GM18861 (cell line): ENCODE measurements around the gene NRXN3.

ENCODE experiments used
- ATAC-seq: cut with Tn5 transposase; IDR thresholded peaks from one replicate; pipeline ENCODE4 v1.9.1; 2021; ENCODE audit not compliant: unreplicated experiment

NRXN3 gene

DNA sequence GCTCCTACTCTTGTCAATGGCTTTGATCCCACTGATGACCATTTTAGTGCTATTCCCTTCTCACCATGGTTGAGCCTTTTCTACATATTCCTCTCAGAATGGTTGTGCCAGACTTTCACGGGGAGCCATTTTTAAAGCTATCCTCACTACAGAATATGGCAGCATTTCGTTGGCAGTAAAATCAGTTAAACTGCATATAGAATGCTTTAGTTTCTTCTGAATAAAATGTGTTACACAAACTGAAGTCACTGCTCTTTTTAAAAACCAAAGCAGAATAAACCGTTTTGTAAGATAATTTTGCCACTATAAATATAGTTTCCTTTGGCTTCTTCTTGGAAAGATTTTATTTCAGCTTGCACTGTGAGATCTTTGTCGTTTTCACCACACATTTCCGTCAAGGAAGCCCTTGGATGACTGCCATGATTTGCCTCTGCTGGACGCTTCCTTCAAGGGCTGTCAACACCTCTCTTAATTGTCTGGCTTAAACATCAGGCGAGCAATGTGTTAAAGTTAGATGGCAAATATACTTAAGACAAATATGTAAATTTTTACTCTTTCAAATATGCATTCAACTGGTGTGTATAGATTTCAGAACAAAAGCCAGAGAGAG is 1416.9 kb downstream of the NRXN3 start:
- no peak for ATAC-seq

DNA sequence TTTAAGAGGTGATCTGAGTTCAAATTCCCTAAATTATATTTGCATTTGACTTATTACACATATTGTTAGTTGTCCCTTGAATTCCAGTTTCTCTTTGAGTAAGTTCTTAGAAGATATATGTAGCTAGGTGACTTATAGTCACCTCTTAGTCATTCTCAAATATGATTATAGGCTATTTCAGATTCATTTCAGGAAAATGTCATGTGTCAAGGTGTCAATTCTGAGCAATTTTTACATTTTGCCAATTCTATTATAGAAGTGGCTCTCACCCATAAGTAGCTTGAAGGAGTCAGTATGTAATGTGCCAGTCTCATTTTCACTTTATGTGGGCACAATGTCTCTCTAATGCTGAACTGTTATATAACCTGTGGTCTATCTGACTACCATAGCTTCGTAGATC is 1417.7 kb downstream of the NRXN3 start:
- ATAC-seq: no peak

DNA sequence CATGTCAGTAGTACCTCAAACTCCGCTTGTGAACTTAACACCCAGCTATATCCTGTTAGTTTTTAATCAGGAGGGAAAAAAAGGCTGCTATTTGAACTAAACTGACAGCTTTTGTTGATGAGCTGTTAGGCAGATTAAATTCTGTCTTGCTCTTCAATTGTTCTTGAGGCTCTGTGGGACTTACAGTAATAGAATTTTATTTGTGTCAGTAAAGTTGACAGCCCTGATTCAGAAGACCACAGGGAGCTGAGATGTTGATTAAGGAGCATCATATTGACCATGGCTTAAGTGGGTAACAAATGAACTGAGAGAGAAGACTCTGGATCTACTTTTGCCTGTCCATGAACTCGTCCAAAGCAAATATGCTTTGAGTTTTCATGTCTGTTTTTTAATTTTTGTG is 1418.2 kb downstream of the NRXN3 start:
- no peak for ATAC-seq

DNA sequence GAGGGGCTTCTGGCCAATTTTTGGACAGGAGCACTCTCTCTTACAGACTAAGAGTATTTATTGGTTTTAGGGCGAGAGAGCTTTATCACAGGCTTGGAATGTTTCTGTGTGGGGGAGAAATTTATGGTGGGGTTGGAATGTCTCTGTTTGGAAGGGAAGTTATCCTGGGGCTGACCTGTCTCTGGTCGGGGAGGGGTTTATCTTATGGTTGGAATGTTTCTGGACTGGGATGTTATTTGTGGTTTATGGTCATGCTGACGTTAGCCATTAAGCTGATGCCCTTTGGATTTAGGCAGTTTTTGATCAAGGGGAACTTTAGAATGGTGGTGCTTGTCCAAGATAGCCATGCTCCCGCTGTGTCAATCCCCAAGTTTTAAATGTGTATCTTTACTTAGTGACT is 1426.4 kb downstream of the NRXN3 start:
- ATAC-seq: no peak

DNA sequence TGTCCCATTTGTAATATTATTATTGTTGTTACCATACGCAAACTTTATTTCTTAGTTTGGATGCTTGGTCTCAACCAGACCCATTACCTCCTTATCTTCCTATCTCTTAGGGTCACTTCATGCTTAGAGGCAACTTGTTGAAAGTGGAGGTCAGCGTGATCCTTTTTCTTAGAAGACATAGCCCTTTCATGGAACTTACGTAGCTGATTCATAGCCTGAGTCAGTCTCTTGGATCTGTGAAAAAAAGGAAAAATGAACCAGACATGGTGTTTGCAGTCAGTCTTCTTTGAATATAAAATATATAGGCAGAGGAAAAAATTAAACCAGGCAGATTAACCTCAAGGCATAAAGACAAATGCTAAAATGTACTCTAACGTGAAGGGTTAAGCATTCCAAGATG is 1427.4 kb downstream of the NRXN3 start:
- no peak for ATAC-seq

DNA sequence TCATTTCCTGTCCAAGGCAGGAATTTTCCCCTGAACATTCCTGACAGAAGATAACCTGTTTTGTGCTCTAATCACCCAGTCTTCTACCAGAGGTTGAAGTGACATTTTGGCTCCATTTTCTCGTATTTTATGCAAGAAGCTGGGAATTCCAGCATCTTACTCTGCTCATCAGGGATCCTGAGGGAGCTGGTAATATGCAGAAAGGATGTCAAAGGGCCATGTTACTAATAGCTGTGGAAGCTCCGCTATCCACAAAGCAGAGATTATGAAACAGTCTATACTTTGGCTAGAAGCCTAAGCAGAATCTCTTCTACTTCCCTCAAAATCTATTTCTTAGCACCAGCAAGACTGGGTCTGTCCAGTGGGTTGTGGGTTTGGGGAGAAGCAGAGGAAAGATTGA is 1428.2 kb downstream of the NRXN3 start:
- no peak for ATAC-seq

DNA sequence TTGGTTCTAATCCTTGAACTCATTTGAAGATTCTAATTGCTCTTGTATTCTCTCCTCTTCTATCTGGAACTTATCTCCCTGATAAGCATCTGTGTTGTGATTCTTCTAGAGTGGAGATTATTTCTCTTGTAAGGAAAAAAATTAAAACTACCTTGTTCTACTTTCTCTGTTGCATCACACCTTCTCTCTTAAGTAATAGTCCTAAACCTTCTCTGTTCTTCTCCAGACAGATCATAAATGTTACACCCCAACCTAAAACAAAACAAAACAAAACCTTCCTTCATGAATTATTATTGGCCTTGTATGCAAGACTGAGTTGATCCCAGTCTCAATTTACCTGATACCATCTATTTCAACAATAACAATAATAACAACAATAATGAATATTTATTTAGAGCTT is 1429.1 kb downstream of the NRXN3 start:
- no peak for ATAC-seq

DNA sequence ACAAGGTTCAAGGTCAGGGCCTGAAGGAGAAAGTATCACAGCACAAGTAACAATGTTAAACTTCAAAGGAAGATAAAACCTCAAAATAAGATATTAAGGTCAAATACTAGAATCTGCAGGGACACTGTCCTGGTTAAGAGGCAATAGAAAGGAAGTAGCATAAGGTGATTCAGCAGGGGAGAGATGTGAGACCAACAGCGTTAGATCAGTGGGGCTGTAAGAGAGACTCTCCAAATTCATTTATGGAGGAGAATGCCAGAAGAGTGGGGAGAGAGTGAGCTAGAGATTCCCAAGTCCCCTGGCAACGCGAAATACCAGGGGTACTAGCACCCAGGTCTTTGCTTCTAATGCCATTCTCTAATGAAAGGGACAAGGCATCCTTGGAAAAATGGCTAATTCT is 1430.2 kb downstream of the NRXN3 start:
- ATAC-seq: no peak

DNA sequence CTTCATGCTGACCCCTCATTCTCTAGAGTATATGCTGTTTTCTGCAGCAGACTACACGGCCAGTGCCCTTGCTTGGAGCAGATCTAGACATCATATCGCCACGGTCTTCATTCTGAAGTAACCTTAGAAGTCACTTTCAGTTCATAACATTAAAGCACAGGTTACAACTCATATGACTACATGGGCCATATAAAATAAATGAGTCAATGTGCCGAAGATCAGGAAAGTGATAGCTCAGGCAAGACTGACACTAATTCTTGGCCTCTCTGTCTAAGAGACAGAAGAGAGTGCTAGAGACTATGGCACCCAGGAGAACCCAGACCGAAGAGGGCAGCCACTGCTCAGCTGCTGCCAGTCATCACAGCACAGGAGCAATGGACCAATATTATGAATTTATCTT is 1431.4 kb downstream of the NRXN3 start:
- no peak for ATAC-seq

DNA sequence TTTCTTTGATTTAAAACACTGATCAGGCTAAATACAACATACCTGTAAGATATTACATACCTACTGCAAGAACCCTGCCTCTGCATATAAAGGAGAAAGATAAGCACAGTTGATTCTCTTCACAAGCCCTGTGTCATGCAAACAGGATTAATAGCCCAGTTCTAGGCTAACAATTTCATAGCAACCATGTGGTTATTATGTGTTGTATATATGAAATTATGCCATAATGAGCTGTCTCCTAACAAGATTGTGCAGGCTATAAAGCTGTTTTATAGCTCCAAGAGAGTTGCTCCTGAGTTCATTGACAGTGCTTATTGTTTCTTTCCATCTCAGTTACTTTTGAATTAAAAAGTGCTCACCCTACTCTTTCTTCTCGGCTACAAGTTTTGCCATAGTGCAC is 1431.9 kb downstream of the NRXN3 start:
- no peak for ATAC-seq

DNA sequence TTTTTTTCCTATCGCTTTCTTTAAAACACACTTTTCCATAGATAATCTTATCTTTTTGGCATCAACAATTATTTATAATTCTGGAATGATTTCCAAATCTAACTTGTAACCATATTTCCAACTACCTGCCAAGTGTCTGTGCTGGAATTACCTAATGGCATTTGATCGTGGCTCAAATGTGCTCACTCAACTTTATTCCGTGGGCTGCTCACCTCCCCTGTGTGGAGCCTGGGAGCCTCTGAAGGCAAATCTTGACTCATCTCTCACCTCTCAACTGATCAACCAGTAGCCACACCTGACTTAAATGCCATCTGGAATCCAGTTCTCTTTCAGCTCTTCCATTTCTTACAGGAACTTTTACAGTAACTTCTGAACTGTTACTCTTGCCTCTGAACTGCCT is 1432.6 kb downstream of the NRXN3 start:
- ATAC-seq: no peak

DNA sequence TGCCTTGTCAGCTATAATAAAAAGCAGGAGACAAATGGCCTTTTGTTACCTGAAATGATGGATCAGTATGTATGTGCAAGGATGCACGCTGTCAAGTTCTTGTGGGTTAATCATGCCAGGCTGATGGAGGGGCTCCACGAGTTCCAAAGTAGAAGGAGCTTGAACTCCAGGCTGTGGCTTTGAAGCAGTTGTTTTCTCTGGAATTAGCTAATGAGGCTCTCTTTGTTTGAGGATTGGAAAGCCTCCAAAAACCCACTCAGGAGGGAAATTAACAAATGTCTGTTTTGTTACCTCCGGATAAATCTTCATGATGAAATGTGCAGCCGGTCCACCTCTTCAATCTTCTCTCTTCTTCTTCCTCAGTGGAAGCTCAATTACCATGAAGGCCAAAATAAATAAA is 1435.7 kb downstream of the NRXN3 start:
- no peak for ATAC-seq

DNA sequence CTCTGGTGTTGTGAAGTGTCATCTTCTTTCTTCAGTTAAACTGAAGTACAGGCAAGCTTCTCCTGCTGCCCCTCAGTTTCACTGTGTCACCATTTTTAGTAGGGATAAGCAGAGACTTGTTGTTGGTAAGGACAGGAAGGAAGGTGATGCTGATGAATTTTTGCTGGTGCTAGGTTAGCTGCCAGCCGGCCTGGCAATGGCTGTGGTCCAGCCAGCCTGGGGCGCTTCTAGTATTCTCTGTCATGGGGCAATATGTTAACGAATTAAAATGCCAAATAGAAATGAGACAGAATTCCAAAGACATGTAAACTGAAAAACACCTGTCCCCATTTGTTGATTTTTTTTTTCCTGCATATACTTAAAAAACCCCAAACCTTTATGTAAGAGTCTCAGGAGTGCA is 1438.3 kb downstream of the NRXN3 start:
- no peak for ATAC-seq

DNA sequence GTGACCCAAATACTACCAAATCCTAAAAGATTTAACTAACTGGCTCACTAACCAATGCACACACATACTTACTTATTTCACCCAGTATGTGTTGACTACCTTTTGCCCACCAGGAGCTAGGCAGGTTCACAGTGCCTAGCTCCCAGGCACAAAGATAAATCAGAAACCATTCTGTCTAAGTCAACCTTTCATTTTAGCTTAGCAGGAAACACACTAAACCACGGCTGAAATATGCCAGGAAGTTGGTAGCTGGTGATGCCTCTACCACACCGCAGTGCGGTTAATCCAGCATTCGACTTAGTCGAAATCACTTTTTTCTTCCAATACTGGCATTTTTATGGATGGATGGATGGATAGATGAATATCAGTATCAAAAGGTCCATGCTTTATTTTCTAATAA is 1443.5 kb downstream of the NRXN3 start:
- ATAC-seq: no peak

DNA sequence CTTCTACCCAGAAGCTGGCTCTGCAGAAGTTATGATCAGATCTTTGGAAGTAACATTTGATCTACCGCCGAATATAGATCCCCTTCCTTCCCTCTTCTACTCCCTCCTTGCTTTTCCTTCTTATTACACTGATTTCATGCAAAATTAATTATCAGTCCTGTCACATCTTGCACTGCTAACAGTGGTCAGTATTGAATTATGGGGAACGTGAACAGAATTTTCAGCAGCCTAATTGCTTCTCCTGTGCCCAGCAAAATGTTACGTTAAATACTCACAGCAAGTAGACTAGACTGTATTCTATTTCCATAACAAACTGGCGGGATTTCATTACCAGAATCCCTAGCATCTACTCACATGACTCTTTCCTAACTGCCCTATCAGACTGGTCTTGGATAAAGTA is 1444.3 kb downstream of the NRXN3 start:
- ATAC-seq: no peak

DNA sequence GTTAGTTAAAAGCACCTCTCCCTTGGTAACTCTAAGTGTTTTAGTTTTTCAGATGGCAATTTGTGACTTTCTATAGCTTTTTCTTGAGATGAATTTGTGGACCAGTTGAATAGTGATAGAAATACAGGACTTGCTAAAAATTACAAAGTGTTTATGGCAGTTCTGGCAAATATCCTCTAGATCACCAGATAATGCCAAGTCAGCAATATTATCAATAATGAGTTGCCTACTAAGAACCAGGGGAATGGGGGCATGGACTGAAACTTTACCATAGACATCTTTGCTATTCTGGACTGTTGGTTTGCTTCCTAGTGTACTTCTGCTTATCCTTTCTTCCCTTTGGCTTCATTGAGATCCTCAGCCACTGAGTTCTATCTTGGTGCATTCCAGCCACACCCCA is 1456.9 kb downstream of the NRXN3 start:
- ATAC-seq: no peak

DNA sequence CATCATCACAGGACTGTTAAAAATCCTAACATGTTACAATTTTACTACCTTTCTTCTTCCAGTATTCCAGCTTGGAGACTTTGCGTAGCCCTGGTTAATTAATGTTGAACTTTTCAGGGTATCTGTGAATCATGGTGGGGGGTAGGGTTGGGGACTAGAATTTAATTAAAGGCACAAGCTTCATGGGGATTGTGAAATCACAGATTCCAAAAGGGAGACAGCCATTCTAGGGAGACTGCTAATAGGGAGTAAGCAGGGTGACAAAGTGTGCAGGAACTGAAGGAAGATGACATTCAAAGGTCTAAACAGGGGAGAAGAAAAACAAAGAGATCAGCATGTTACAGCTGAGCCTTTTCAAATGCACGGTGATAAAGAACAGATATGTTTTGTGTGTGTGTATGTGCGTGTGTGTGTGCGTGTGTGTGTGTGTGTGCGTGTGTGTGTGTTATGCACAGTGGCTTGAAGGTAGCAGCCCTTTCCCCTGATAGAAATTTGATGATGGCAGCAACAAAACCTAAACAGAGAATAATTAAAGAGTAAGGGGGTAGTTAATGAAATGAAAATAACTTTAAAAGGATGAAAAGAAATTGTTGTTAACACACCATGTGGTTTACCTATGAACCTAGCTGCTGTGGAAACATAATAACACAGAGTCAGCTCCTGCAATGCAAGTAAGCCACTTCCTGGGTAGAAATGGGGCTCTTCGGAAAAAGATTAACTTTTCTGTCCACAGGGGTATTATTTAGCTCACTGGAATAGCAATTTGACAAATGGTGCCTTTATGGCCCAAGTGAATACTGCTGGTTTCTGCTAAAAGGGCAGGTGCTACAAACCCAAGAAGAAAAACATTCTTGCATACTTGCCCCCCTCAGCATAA is 1459.5 kb downstream of the NRXN3 start:
- ATAC-seq: no peak

DNA sequence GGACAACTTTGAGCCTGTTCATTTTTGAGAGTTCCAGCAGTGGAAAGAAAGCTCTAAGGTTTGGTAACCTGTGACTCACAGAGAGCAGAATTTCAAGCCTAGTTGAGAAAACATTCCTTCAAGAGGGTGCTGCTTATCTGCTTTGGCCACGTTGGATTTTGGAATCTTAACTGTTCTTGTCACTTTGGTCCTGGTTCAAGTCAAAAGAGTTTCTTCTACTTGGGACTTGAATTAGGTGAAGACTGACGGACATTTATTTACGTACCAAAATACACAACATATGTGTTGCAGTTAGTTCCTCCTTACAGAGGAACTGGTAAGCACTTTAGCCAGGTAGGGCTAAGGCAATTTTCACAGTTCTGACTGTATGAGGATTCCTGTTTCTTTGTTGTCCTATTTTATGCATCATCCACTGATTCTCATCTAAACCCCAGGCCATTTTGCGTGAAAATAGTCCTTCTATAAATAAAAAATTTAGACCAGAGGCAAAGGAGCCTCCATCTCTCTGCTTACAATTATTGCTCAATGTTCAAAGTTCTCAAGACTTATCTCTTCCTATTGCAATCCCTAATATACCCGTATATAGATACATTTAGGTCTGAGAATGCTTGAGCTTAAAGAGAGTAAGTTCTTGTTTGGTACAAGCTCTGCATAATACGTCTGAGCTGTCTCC is 1460.3 kb downstream of the NRXN3 start:
- no peak for ATAC-seq

DNA sequence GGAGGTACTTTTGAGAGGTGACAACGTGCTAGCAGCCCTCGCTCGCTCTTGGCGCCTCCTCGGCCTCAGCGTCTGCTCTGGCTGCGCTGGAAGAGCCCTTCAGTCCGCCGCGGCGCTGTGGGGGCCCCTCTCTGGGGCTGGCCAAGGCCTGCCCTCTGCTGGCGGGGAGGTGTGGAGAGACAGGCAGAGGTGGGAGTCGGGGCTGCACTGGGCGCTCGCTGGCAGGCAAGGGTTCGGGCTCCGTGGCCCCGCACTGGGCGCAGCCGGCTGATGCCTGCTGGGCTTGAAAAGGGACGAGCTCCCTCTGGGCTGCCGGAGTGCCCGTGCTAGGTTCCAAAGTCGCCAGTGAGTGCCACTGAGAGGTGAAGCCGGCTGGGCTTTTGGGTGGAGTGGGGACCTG is 1461.1 kb downstream of the NRXN3 start:
- no peak for ATAC-seq

DNA sequence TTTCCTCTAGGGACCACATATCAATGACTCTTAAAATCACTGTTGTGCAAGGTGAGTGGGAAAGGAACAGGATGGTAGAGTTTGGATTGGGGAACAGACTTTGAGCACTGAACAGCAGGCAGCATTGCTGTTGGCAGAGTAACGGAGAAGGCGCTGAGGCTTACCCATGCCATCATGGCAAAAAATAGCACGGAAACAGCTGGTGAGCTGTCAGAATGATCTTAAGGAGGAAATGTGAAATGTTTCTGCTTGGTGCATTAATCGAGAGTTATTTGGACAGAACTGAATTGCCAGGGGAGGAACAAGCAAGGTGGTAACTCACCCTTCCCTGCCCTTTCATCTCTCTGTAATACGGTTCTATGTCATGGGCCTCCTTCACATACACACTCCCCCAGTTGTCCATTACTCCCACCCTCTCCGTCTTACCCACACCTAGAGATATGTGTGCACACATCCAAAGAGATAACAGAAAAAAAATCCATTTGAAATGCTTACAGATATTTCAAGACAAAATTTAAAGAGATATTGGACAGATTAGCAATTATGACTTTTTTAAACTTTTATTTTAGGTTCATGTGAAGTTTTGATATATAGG is 1468.6 kb downstream of the NRXN3 start:
- no peak for ATAC-seq

DNA sequence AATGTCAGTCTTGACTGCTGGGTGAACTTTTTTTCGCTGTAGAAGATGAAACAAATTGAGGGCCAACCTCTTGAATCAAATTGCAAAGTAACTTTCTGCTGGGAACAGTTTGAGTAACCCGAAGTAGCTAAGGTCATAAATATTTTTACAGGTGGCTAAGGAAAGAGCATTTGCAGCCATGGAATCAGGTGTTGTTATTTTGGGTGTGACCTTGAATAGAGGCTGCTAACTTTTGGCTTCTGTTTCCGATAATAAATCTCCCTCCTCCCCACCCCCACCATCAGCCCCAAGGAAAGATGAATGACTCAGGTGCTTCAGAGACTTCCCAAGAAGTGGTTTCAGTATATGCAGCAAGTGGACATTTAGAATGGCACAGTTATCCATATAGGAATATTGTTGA is 1469.4 kb downstream of the NRXN3 start:
- ATAC-seq: no peak

DNA sequence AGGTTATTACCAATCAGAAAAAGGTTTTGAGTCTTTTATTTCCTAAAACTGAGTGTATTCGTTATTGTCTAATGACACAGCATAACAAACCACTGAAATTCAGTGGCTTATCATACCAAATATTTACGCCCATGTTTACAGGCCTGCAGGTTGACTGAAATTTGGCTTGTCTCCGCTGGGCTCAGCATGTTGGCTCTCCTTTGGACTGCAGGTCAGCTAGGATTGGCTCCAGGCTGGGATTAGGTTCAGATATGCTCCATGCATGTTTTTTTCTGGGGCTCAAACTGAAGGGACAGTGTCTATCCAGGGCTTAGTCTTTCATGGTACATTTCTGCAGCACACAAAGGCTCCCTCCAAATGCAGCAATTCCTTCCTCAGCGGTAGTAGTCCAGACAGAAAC is 1471.2 kb downstream of the NRXN3 start:
- no peak for ATAC-seq
